Activated effector memory CD4-positive, alpha-beta T cell treated with Interleukin-2 at 50 U/mL for 16 hours (primary cell): ENCODE measurements around the gene OLFM4.

ENCODE experiments used
- DNase-seq: peaks from one replicate; pipeline ENCODE4 v3.0.0-alpha.2; 2020

The OLFM4 gene

GRCh38 chr13:53014495-53015443, 13.8 kb upstream of the OLFM4 start:
- DNase-seq = no peak

GRCh38 chr13:53015971-53016370, 12.6 kb upstream of the OLFM4 start:
- DNase-seq = no peak

GRCh38 chr13:53017433-53017970, 11.1 kb upstream of the OLFM4 start:
- DNase-seq = no peak

GRCh38 chr13:53018690-53019647, 9.6 kb upstream of the OLFM4 start:
- DNase-seq = no peak

- no peak for DNase-seq
Measured at GRCh38 chr13:53020764-53021335, 7.8 kb upstream of the OLFM4 start.

GRCh38 chr13:53023246-53023645, 5.4 kb upstream of the OLFM4 start:
- no peak for DNase-seq

GRCh38 chr13:53028063-53028462, 550 bp upstream of the OLFM4 start:
- no peak for DNase-seq

- DNase-seq = no peak
Measured at GRCh38 chr13:53032849-53033248, 4.2 kb downstream of the OLFM4 start.

- no peak for DNase-seq
Measured at GRCh38 chr13:53038993-53039392, 10.4 kb downstream of the OLFM4 start.

- DNase-seq = no peak
Measured at GRCh38 chr13:53041968-53042516, 13.4 kb downstream of the OLFM4 start.

GRCh38 chr13:53042877-53043276, 14.3 kb downstream of the OLFM4 start:
- no peak for DNase-seq

GRCh38 chr13:53043398-53043797, 14.8 kb downstream of the OLFM4 start:
- DNase-seq = no peak

- DNase-seq = no peak
Measured at GRCh38 chr13:53045189-53045588, 16.6 kb downstream of the OLFM4 start.

GRCh38 chr13:53048880-53049279, 20.3 kb downstream of the OLFM4 start:
- DNase-seq = no peak

- DNase-seq = no peak
Measured at GRCh38 chr13:53050151-53050550, 21.5 kb downstream of the OLFM4 start.

- no peak for DNase-seq
Measured at GRCh38 chr13:53052675-53053074, 24.1 kb downstream of the OLFM4 start.

- DNase-seq = no peak
Measured at GRCh38 chr13:53054569-53054968, 26.0 kb downstream of the OLFM4 start.

- no peak for DNase-seq
Measured at GRCh38 chr13:53058065-53058679, 29.6 kb downstream of the OLFM4 start.

GRCh38 chr13:53060840-53061490, 32.4 kb downstream of the OLFM4 start:
- DNase-seq = no peak

GRCh38 chr13:53064731-53065130, 36.1 kb downstream of the OLFM4 start:
- no peak for DNase-seq

GRCh38 chr13:53066411-53066810, 37.8 kb downstream of the OLFM4 start:
- DNase-seq = no peak
